DMS79 (cell line): ENCODE data around the gene LARGE2.

Experiments used
- DNase-seq: peaks from one replicate; lab custom pipeline; 2025; lab: John Stamatoyannopoulos, UW

The LARGE2 gene

GRCh38 chr11:45964911-45965389, 42.5 kb downstream of the LARGE2 start:
- DNase-seq: peak; percentile 55

DNA sequence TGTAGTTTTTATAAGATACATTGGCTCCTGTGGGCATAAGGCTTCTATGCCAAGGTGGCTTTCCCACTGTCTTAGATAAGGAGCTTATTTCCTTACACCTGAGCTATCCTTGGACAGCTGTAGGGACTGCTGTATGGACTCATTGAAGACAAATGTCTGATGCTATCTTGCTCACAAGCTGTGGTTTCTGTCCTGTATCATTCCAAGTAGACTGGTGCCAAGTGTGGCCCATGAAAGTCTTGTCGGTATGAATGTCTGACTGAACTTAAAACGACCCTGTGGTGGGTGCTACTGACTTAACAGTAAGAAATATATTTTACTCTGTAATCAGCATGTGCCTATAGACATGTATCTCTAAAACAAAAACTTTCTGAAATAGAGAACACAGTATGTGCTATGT, 45.0 kb downstream of the LARGE2 start:
- no peak for DNase-seq

- DNase-seq: no peak
These were observed 46.4 kb downstream of the LARGE2 start for GRCh38 chr11:45968901-45969300.

DNA sequence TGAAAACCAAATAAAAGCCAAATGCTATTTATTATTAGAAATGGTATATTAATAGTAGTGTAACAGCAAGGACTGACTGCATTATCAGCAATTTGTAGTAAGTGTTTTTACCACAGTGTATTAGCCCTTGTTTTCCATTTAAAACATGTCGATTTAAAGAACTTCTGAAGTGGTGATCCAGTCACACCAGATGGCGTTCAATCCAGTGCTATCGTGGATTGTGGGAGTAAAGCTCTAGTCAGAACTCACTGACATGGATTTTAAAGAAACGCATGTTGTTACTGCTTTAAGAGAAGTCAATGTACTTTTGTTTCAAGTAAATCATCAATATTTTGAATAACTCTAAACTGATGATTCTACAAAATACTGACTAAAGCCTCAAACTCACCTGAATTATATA, 51.1 kb downstream of the LARGE2 start:
- DNase-seq: no peak

DNA sequence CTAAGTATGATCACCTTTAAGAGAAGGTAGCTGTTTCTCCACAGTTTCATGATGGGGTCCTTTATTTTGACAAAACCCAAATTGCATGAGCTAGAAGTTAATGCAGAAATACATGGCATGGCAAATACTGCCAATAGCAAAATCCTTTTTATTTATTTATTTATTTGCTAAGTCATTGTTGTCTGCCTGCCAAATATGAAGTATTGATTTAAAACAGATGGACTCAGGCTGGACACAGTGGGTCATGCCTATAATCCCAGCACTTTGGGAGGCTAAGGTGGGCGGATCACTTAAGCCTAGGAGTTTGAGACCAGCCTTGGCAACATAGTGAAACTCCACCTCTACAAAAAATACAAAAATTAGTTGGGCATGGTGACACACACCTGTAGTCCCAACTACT, 52.4 kb downstream of the LARGE2 start:
- no peak for DNase-seq
